ENCODE results near the gene CDC40. TPM values are rescaled to one million over a fixed set of nuclear protein-coding genes. Genes with fewer than 3 reads are reported as not detected.

The CDC40 gene
- total and polyA plus RNA-seq, 7 donors: 8.5 to 27.7 (median 13.9) TPM

GRCh38 chr6:110178626-110179405 is 1.4 kb upstream of the CDC40 start:
- Histone ChIP-seq H3K36me3 (ENCODE audit: insufficient read depth in 1 of 2, low read depth in 1 of 2) (no peaks in the 10 kb centered on the region), H3K4me1 (peaks cover 28% of the 10 kb centered on the region), H3K27me3 (ENCODE audit: insufficient read depth in 3 of 3, low read length in 2 of 3) (peaks cover 0 to 21% (median 0%) of the 10 kb centered on the region in 3 donors), H3K4me3 (peak overlapping the region; percentile 75), H3K27ac (no peak overlapping the region), H3K9me3 (no peaks in the 10 kb centered on the region)
- intact Hi-C loops (cut with DNase I): loop anchor here in 1 of 2 donors (2.0 kb wide), 1 partner anchor 212 kb away; no protein-coding TSS in a partner anchor
- peak; percentile 45 for TF ChIP-seq CTCF (IDR thresholded peaks at IDR 0.05)
- ATAC-seq (peak; percentile 2 to 23 (median 12)), DNase-seq (peak; percentile 34 to 56)
- 0 to 1% (median 0%) methylated on average over 43 to 66 of the region's 66 CpGs for WGBS, 3 donors

GRCh38 chr6:110179406-110180227 is 610 bp upstream of the CDC40 start, which contains the start of gene WASF1:
WASF1 (minus strand) TSS chr6:110179670; CDS start chr6:110127601, 52,069 bp downstream.
- H3K27ac ChIP-seq: peak within 1 kb of the TSS; percentile 89
- peak; percentile 94 to 95 for DNase-seq
- 0% methylated on average over 44 to 62 of the region's 62 CpGs for WGBS, 3 donors
- no peak for TF ChIP-seq CTCF (IDR thresholded peaks at IDR 0.05)
- intact Hi-C loops (cut with DNase I): loop anchor here in 1 of 2 donors (2.0 to 5.0 kb wide), 2 partner anchors 211 to 487 kb away; partner anchors contain the start of genes AK9 and FIG4
- ATAC-seq: peak; percentile 99 to 100 (median 100)
- H3K9me3 ChIP-seq: no peaks in the 10 kb centered on the region
- H3K4me1 ChIP-seq: peaks cover 32% of the 10 kb centered on the region
- H3K27me3 ChIP-seq (ENCODE audit: insufficient read depth in 3 of 3, low read length in 2 of 3): peaks cover 0 to 21% (median 0%) of the 10 kb centered on the region in 3 donors
- H3K36me3 ChIP-seq (ENCODE audit: insufficient read depth in 1 of 2, low read depth in 1 of 2): no peaks in the 10 kb centered on the region
- H3K4me3 ChIP-seq: peak within 1 kb of the TSS; percentile 75

- Histone ChIP-seq H3K36me3 (ENCODE audit: insufficient read depth in 1 of 2, low read depth in 1 of 2) (no peaks in the 10 kb centered on the region), H3K27ac (peak overlapping the region; percentile 89), H3K4me3 (peak overlapping the region; percentile 75), H3K9me3 (no peaks in the 10 kb centered on the region), H3K4me1 (peaks cover 36% of the 10 kb centered on the region), H3K27me3 (ENCODE audit: insufficient read depth in 3 of 3, low read length in 2 of 3) (peaks cover 0 to 11% (median 0%) of the 10 kb centered on the region in 3 donors)
- no peak for ATAC-seq
- intact Hi-C loops (cut with DNase I): loop anchor here in 1 of 2 donors (5.0 kb wide), 1 partner anchor 489 kb away; the partner anchor contains the start of genes AK9 and FIG4
- 33 to 46% (median 43%) methylated on average over 6 of the region's 6 CpGs for WGBS, 3 donors
- no peak for DNase-seq
- TF ChIP-seq CTCF (IDR thresholded peaks at IDR 0.05): no peak
These were observed 1.2 kb downstream of the CDC40 start for GRCh38 chr6:110181131-110182030.

GRCh38 chr6:110183292-110183885 is 3.2 kb downstream of the CDC40 start:
- 81 to 85% (median 82%) methylated on average over 5 of the region's 5 CpGs for WGBS, 3 donors
- no peak for DNase-seq

More at GRCh38 chr6:110183292-110183885, 3.2 kb downstream of the CDC40 start:
- H3K4me1 ChIP-seq: peaks cover 36% of the 10 kb centered on the region
- intact Hi-C loops (cut with DNase I): loop anchor here in 1 of 2 donors (5.0 kb wide), 1 partner anchor 491 kb away; the partner anchor contains the start of genes AK9 and FIG4
- no peaks in the 10 kb centered on the region for H3K36me3 ChIP-seq (ENCODE audit: insufficient read depth in 1 of 2, low read depth in 1 of 2)
- H3K9me3 ChIP-seq: no peaks in the 10 kb centered on the region
- no peaks in the 10 kb centered on the region for H3K27me3 ChIP-seq (ENCODE audit: insufficient read depth in 3 of 3, low read length in 2 of 3)
- TF ChIP-seq CTCF (IDR thresholded peaks at IDR 0.05): no peak
- H3K4me3 ChIP-seq: no peak overlapping the region
- no peak for ATAC-seq
- H3K27ac ChIP-seq: no peak overlapping the region

Measured in psoas muscle (tissue), 8 donors.